GM12878 (cell line): ENCODE measurements around the gene SRGAP1. TPM values are rescaled to one million over a fixed set of nuclear protein-coding genes. Genes with fewer than 3 reads are reported as not detected.

Experiments
- CUX1 ChIP-seq: IDR thresholded peaks from 2 replicates; pipeline ENCODE4 v1.6.1; 2012; ENCODE audit warnings: improper control_type of control experiment, low read depth, low read length; ENCODE audit not compliant: insufficient replicate concordance
- E4F1 ChIP-seq: fragments of 450-650 bp; IDR thresholded peaks from 2 replicates; pipeline ENCODE4 v1.6.1; 2018; ENCODE audit warnings: borderline replicate concordance, mild to moderate bottlenecking; ENCODE audit not compliant: partially characterized antibody
- NR2C1 ChIP-seq: fragments of 450-650 bp; IDR thresholded peaks from 2 replicates; pipeline ENCODE4 v1.6.1; 2017; ENCODE audit warnings: antibody characterized with exemption, mild to moderate bottlenecking, moderate library complexity
- SMARCA5 ChIP-seq: fragments of 450-650 bp; IDR thresholded peaks from 2 replicates; pipeline ENCODE4 v1.6.1; 2017; ENCODE audit warnings: mild to moderate bottlenecking
- polyA plus RNA-seq, 11 experiments: library from polyadenylated mRNA; depleted of rRNA in 4 of 11; unstranded in 6 of 11; stranded (reverse) in 5 of 11; fragments of >200 nt; fragmentation: Nextera tagmentation in 4 of 11; fragmentation: Illumina TruSeq in 1 of 11; extraction: Ambion mirVana in 4 of 11; extraction: Trizol in 1 of 11; gene quantifications; 1 replicate in 1 of 11; 2 replicates in 10 of 11; pipeline versions ENCODE4 v1.2.1 to v1.2.3, GENCODE V29; 2011 to 2016; ENCODE audit warnings: inconsistent platforms in 2 of 11, missing spikeins in 2 of 11, low read depth in 1 of 11
- total RNA-seq, 4 experiments: library from RNA; depleted of rRNA in 3 of 4; stranded (reverse); fragments of >200 nt in 3 of 4; fragmentation: Illumina TruSeq in 1 of 4; extraction: Trizol in 1 of 4; gene quantifications; 2 replicates each; pipeline versions ENCODE4 v1.2.1 to v1.2.3, GENCODE V29; 2013 to 2021

Gene SRGAP1
- total and polyA plus RNA-seq, 10 of the 15 experiments (the other 5 are each of a cell fraction or from before 2014, with no cell fraction given) = 0.16 to 0.85 (median 0.46) TPM

GRCh38 chr12:64057706-64058105 is 213.2 kb downstream of the SRGAP1 start (continued):
- TF ChIP-seq E4F1 (no peak), CUX1 (no peak), SMARCA5 (no peak), NR2C1 (no peak)
